K562 (cell line): ENCODE data around the gene RASGRP2. TPM values are rescaled to one million over a fixed set of nuclear protein-coding genes. Genes with fewer than 3 reads are reported as not detected.

ENCODE experiments used
- ASH1L ChIP-seq: fragments of 450-650 bp; IDR thresholded peaks from 2 replicates; pipeline ENCODE4 v1.6.1; 2018; ENCODE audit warnings: borderline replicate concordance, mild to moderate bottlenecking, low read depth; ENCODE audit not compliant: partially characterized antibody
- BCOR ChIP-seq: fragments of 450-650 bp; IDR thresholded peaks from 2 replicates; pipeline ENCODE4 v1.6.1; 2016
- BRD4 ChIP-seq: fragments of 200-600 bp; sonication (generic); IDR thresholded peaks from 2 replicates; pipeline ENCODE4 v1.6.1; 2017; ENCODE audit warnings: inconsistent platforms
- CEBPZ ChIP-seq: fragments of 150-350 bp; IDR thresholded peaks from 2 replicates; pipeline ENCODE4 v1.6.1; 2014; ENCODE audit warnings: low read depth, mild to moderate bottlenecking, low read length, borderline replicate concordance
- ELK1 ChIP-seq: sonication (generic); formaldehyde crosslinking; IDR thresholded peaks from 2 replicates; pipeline ENCODE4 v1.8.1; 2022; ENCODE audit warnings: missing genetic modification reagents
- HNRNPK ChIP-seq: fragments of 200-400 bp; formaldehyde crosslinking; IDR thresholded peaks from one replicate; pipeline ENCODE4 v1.6.1; 2018; ENCODE audit warnings: mild to moderate bottlenecking, low read depth, low read length; ENCODE audit not compliant: poor library complexity, severe bottlenecking
- MYNN ChIP-seq, 2 experiments: sonication (generic); formaldehyde crosslinking in 1 of 2; IDR thresholded peaks; 2 replicates each; pipeline versions ENCODE4 v1.5.0 to v1.6.1; 2016 to 2020; ENCODE audit warnings: antibody characterized with exemption in 1 of 2, missing genetic modification reagents in 1 of 2
- PTBP1 ChIP-seq: fragments of 200-400 bp; formaldehyde crosslinking; IDR thresholded peaks from 2 replicates; pipeline ENCODE4 v1.6.1; 2017; ENCODE audit warnings: low read depth, low read length
- RNF219 ChIP-seq: fragments of 250-450 bp; sonication (Bioruptor Pico); IDR thresholded peaks from 2 replicates; pipeline ENCODE4 v1.5.0; 2022; ENCODE audit warnings: mild to moderate bottlenecking
- THRB ChIP-seq: fragments of 450-650 bp; formaldehyde crosslinking; conservative IDR thresholded peaks from 2 replicates; pipeline ENCODE4 v1.4.0; 2022; ENCODE audit warnings: mild to moderate bottlenecking, missing genetic modification characterization
- TOE1 ChIP-seq, 2 experiments: fragments of 450-650 bp in 1 of 2; sonication (generic) in 1 of 2; formaldehyde crosslinking in 1 of 2; IDR thresholded peaks; 2 replicates each; pipeline versions ENCODE4 v1.7.1 to v1.8.0; 2016 to 2022; ENCODE audit warnings: borderline replicate concordance in 2 of 2, mild to moderate bottlenecking in 2 of 2, antibody characterized with exemption in 1 of 2, inconsistent platforms in 1 of 2, low read depth in 1 of 2, missing genetic modification reagents in 1 of 2, moderate library complexity in 1 of 2
- ZNF165 ChIP-seq: fragments of 250-450 bp; sonication (Bioruptor Pico); IDR thresholded peaks from 2 replicates; pipeline ENCODE4 v1.4.0; 2020; ENCODE audit warnings: borderline replicate concordance
- ZNF449 ChIP-seq: fragments of 250-450 bp; sonication (Bioruptor Pico); IDR thresholded peaks from 2 replicates; pipeline ENCODE4 v1.8.0; 2022; ENCODE audit warnings: moderate library complexity, mild to moderate bottlenecking, inconsistent platforms
- ZNF696 ChIP-seq: fragments of 250-450 bp; sonication (Bioruptor Pico); conservative IDR thresholded peaks from 2 replicates; pipeline ENCODE4 v1.4.0; 2020; ENCODE audit warnings: mild to moderate bottlenecking, moderate library complexity
- ZNF699 ChIP-seq: fragments of 250-450 bp; sonication (Bioruptor Pico); IDR thresholded peaks from 2 replicates; pipeline ENCODE4 v1.8.0; 2021; ENCODE audit warnings: mild to moderate bottlenecking, moderate library complexity; ENCODE audit not compliant: insufficient replicate concordance
- polyA plus RNA-seq, 8 experiments: library from polyadenylated mRNA; depleted of rRNA in 4 of 8; stranded (reverse) in 5 of 8; unstranded in 3 of 8; fragments of >200 nt; fragmentation: Nextera tagmentation in 2 of 8; fragmentation: Illumina TruSeq in 1 of 8; extraction: Ambion mirVana in 2 of 8; extraction: Trizol in 1 of 8; gene quantifications; 2 replicates each; pipeline versions ENCODE4 v1.2.1 to v1.2.3, GENCODE V29; 2011 to 2014; ENCODE audit warnings: inconsistent platforms in 1 of 8, missing spikeins in 1 of 8
- total RNA-seq, 7 experiments: library from RNA; depleted of rRNA in 6 of 7; stranded (reverse); fragments of >200 nt in 6 of 7; fragmentation: Illumina TruSeq in 2 of 7; extraction: Trizol in 2 of 7; gene quantifications; 2 replicates each; pipeline versions ENCODE4 v1.2.1 to v1.2.3, GENCODE V29; 2011 to 2021; ENCODE audit warnings: low replicate concordance in 1 of 7

Gene RASGRP2
- total and polyA plus RNA-seq, 9 of the 15 experiments (the other 6 are each of a cell fraction or from before 2014, with no cell fraction given): 0.87 to 22.7 (median 5.5) TPM

GRCh38 chr11:64743591-64744543 lies at the start of gene RASGRP2 (continued):
- TF ChIP-seq RNF219 (CRISPR knock-in tag): no peak
- TF ChIP-seq PTBP1: 0 out of 2 replicates have a peak, but pooled peaks have one; percentile 76
- no peak for TF ChIP-seq THRB
- TF ChIP-seq CEBPZ: no peak
- TF ChIP-seq BRD4: no peak; the same call in 1 of the 2 replicates
- TF ChIP-seq MYNN (IDR thresholded peaks at IDR 0.05): 0 out of 2 replicates have a peak, but pooled peaks have one; percentile 65
- no peak for TF ChIP-seq MYNN (CRISPR knock-in tag; IDR thresholded peaks at IDR 0.05)
- no peak for TF ChIP-seq ASH1L
- no peak for TF ChIP-seq TOE1 (IDR thresholded peaks at IDR 0.05; ENCODE audit: borderline replicate concordance)
- TF ChIP-seq TOE1 (CRISPR knock-in tag; IDR thresholded peaks at IDR 0.05; ENCODE audit: borderline replicate concordance, low read depth): 0 out of 2 replicates have a peak, but pooled peaks have one; percentile 7
- no peak for TF ChIP-seq ZNF699 (CRISPR knock-in tag)
- no peak for TF ChIP-seq ZNF165 (CRISPR knock-in tag)
- peak; percentile 96 for TF ChIP-seq BCOR
- TF ChIP-seq ELK1 (CRISPR knock-in tag): no peak
- TF ChIP-seq ZNF696 (CRISPR knock-in tag): no peak
- no peak for TF ChIP-seq ZNF449 (CRISPR knock-in tag)
- TF ChIP-seq HNRNPK: no peak
